HL-60 (cell line): ENCODE data around the gene CNTNAP2.

ENCODE experiments used
- CTCF ChIP-seq: IDR thresholded peaks from one replicate; pipeline ENCODE4 v1.5.1; 2011; ENCODE audit warnings: low read length, control low read depth, inconsistent platforms; ENCODE audit not compliant: insufficient read depth
- POLR2AphosphoS5 ChIP-seq: IDR thresholded peaks from 2 replicates; pipeline ENCODE4 v1.6.1; 2012; ENCODE audit warnings: low read depth
- REST ChIP-seq: IDR thresholded peaks from 2 replicates; pipeline ENCODE4 v1.6.1; 2012; ENCODE audit warnings: low read depth; ENCODE audit not compliant: insufficient replicate concordance

DNA sequence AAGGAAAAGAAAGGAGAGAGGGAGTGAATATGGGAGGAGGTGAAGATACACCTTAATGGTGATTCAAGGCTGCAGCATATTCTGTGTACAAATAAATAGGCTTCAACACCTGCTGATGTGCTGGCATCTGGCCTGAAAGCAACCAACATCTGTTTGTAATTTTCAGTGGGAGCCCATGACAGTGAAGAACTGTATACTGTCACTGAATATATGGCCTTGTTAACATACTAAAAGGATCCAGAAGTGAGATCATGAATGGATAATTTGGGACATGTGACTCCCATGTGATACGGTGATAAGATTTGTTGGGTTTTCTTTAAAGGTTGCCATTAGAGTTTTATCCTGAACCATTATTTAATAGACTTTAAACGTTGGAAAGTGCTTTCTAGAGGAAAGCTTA is 459.3 kb downstream of the CNTNAP2 start:
- TF ChIP-seq CTCF (no peak), POLR2AphosphoS5 (no peak), REST (no peak)
